HCT116 (cell line): ENCODE data around the gene TRIM29. TPM values are rescaled to one million over a fixed set of nuclear protein-coding genes. Genes with fewer than 3 reads are reported as not detected.
A peak's percentile ranks its signal among the peaks of the same experiment; 100 is the strongest.

Experiments
- ATAC-seq: fragments of 200-7000 bp; cut with Tn5 transposase; 2 replicates; pipeline ENCODE4 v1.9.1; 2020; ENCODE audit warnings: mild to moderate bottlenecking, moderate library complexity
- BruUV-seq: library from RNA; stranded (reverse); fragments of 400-500 nt; replicated peaks from 2 replicates; lab custom pipeline; 2021; lab: Mats Ljungman, UMichigan
- CTCF ChIA-PET: fragments of 300-600 bp; sonication (Branson Sonifier 250); formaldehyde crosslinking; loops from one replicate; lab custom pipeline; 2021; ENCODE audit warnings: antibody characterized with exemption; lab: Charles Lee
- POLR2A ChIA-PET: fragments of 300-600, 350-600 bp; sonication (Branson Sonifier 250); formaldehyde crosslinking; loops from one replicate; lab custom pipeline; 2021; ENCODE audit warnings: antibody characterized with exemption; lab: Charles Lee
- RAD21 ChIA-PET, 2 experiments: fragments of 300-600 bp; sonication (Branson Sonifier 250); formaldehyde crosslinking; loops; one replicate each; lab custom pipeline; 2023; ENCODE audit warnings: low total read pairs in 2 of 2; ENCODE audit not compliant: uncharacterized antibody in 2 of 2, unreplicated experiment in 2 of 2, low non-redundant PET in 1 of 2; lab: Charles Lee
- DNase-seq: peaks from one replicate; pipeline ENCODE4 v3.0.0-alpha.2; 2010; ENCODE audit warnings: low read depth, low spot score
- H2AFZ ChIP-seq: fragments of 200-600 bp; shearing (Covaris generic), sonication (generic); 2 replicates; pipeline ENCODE4 v1.6.1; 2017; ENCODE audit warnings: low read depth, mixed run types, mixed read lengths, antibody characterized with exemption, low read length; ENCODE audit not compliant: poor library complexity, severe bottlenecking
- H3K27ac ChIP-seq: 2 replicates; pipeline ENCODE4 v1.5.1; 2012; ENCODE audit warnings: low read depth, low read length
- H3K27me3 ChIP-seq: fragments of 200-600 bp; sonication (generic); 2 replicates; pipeline ENCODE4 v1.6.1; 2016; ENCODE audit warnings: mixed run types, low read length, mixed read lengths; ENCODE audit not compliant: insufficient read depth
- H3K36me3 ChIP-seq, 2 experiments: fragments of 200-500 bp in 1 of 2; fragments of 200-600 bp in 1 of 2; sonication (Bioruptor generic) in 1 of 2; sonication (generic) in 1 of 2; 2 replicates each; pipeline versions ENCODE4 v1.5.1 to v1.6.1; 2014 to 2016; ENCODE audit warnings: low read length in 2 of 2, inconsistent platforms in 1 of 2, mixed read lengths in 1 of 2, mixed run types in 1 of 2; ENCODE audit not compliant: insufficient read depth in 2 of 2, control insufficient read depth in 1 of 2
- H3K4me1 ChIP-seq, 2 experiments: fragments of 200-600 bp in 1 of 2; sonication (generic) in 1 of 2; 2 replicates each; pipeline versions ENCODE4 v1.5.1 to v1.6.1; 2012 to 2017; ENCODE audit warnings: low read length in 2 of 2, inconsistent platforms in 1 of 2, mild to moderate bottlenecking in 1 of 2, mixed read lengths in 1 of 2, mixed run types in 1 of 2, moderate library complexity in 1 of 2; ENCODE audit not compliant: insufficient read depth in 2 of 2, control insufficient read depth in 1 of 2
- H3K4me2 ChIP-seq: fragments of 200-600 bp; sonication (generic); 2 replicates; pipeline ENCODE4 v1.6.1; 2017; ENCODE audit warnings: mixed run types, low read length, mixed read lengths
- H3K4me3 ChIP-seq, 2 experiments: fragments of 200-600 bp in 1 of 2; sonication (generic) in 1 of 2; replicated peaks in 1 of 2; 2 replicates each; pipeline ENCODE4 v1.5.1; 2011 to 2016; ENCODE audit warnings: low read length in 2 of 2, control low read depth in 1 of 2, low read depth in 1 of 2, mild to moderate bottlenecking in 1 of 2, mixed read lengths in 1 of 2, mixed run types in 1 of 2
- H3K79me2 ChIP-seq: fragments of 200-600 bp; sonication (generic); 2 replicates; pipeline ENCODE4 v1.6.1; 2017; ENCODE audit warnings: mild to moderate bottlenecking, mixed run types, low read length, moderate library complexity, mixed read lengths; ENCODE audit not compliant: insufficient read depth
- H3K9ac ChIP-seq: fragments of 200-600 bp; sonication (generic); 2 replicates; pipeline ENCODE4 v1.6.1; 2016; ENCODE audit warnings: low read length, mixed read lengths
- H3K9me2 ChIP-seq: fragments of 200-600 bp; sonication (generic), shearing (Covaris generic); 2 replicates; pipeline ENCODE4 v1.6.1; 2017; ENCODE audit warnings: mixed run types, mild to moderate bottlenecking, moderate library complexity; ENCODE audit not compliant: insufficient read depth
- H3K9me3 ChIP-seq, 2 experiments: fragments of 200-500 bp in 1 of 2; fragments of 200-600 bp in 1 of 2; sonication (Bioruptor generic) in 1 of 2; sonication (generic) in 1 of 2; 2 replicates each; pipeline ENCODE4 v1.6.1; 2014 to 2017; ENCODE audit warnings: low read length in 2 of 2, mixed read lengths in 2 of 2, inconsistent platforms in 1 of 2, low read depth in 1 of 2, mild to moderate bottlenecking in 1 of 2, mixed run types in 1 of 2, moderate library complexity in 1 of 2; ENCODE audit not compliant: control insufficient read depth in 1 of 2, insufficient read depth in 1 of 2
- H4K20me1 ChIP-seq: fragments of 200-600 bp; sonication (generic), shearing (Covaris generic); 2 replicates; pipeline ENCODE4 v1.6.1; 2017; ENCODE audit warnings: mixed run types, mild to moderate bottlenecking, moderate library complexity; ENCODE audit not compliant: insufficient read depth
- CTCF ChIP-seq, 3 experiments: fragments of 200-600 bp in 1 of 3; sonication (generic) in 1 of 3; IDR thresholded peaks in 2 of 3; conservative IDR thresholded peaks in 1 of 3; 2 replicates each; pipeline ENCODE4 v1.5.1; 2012 to 2017; ENCODE audit warnings: low read depth in 2 of 3, low read length in 2 of 3, antibody characterized with exemption in 1 of 3, borderline replicate concordance in 1 of 3, control low read depth in 1 of 3, mild to moderate bottlenecking in 1 of 3, mixed read lengths in 1 of 3, mixed run types in 1 of 3, moderate library complexity in 1 of 3; ENCODE audit not compliant: insufficient read depth in 1 of 3
- EGR1 ChIP-seq: IDR thresholded peaks from 2 replicates; pipeline ENCODE4 v1.6.1; 2012; ENCODE audit warnings: low read depth
- ELF1 ChIP-seq: IDR thresholded peaks from 2 replicates; pipeline ENCODE4 v1.6.1; 2012; ENCODE audit warnings: low read depth, borderline replicate concordance
- JUND ChIP-seq: IDR thresholded peaks from 2 replicates; pipeline ENCODE4 v1.6.1; 2012
- POLR2AphosphoS5 ChIP-seq: IDR thresholded peaks from 2 replicates; pipeline ENCODE4 v1.6.1; 2011; ENCODE audit warnings: mild to moderate bottlenecking, low read depth, low read length, moderate library complexity
- RAD21 ChIP-seq: IDR thresholded peaks from 2 replicates; pipeline ENCODE4 v1.6.1; 2012; ENCODE audit warnings: low read depth, mild to moderate bottlenecking
- SIN3A ChIP-seq: IDR thresholded peaks from 2 replicates; pipeline ENCODE4 v1.6.1; 2012; ENCODE audit warnings: low read depth
- SRF ChIP-seq: IDR thresholded peaks from 2 replicates; pipeline ENCODE4 v1.6.1; 2012; ENCODE audit warnings: low read depth
- ZBTB33 ChIP-seq: IDR thresholded peaks from 2 replicates; pipeline ENCODE4 v1.6.1; 2011; ENCODE audit warnings: mild to moderate bottlenecking, low read length, moderate library complexity; ENCODE audit not compliant: insufficient replicate concordance; ENCODE audit errors: extremely low read depth
- intact Hi-C: fragments of 100-400 bp; cut with micrococcal nuclease; formaldehyde crosslinking; loops from 2 replicates; pipeline ENCODE4 v1.10.0; 2022
- total RNA-seq: library from RNA; stranded (reverse); gene quantifications from one replicate; pipeline ENCODE4 v1.2.1, GENCODE V29; 2021; ENCODE audit not compliant: unreplicated experiment

Gene TRIM29
- total RNA-seq, 1 experiment from 2014 or later, result 0.54 TPM

DNA sequence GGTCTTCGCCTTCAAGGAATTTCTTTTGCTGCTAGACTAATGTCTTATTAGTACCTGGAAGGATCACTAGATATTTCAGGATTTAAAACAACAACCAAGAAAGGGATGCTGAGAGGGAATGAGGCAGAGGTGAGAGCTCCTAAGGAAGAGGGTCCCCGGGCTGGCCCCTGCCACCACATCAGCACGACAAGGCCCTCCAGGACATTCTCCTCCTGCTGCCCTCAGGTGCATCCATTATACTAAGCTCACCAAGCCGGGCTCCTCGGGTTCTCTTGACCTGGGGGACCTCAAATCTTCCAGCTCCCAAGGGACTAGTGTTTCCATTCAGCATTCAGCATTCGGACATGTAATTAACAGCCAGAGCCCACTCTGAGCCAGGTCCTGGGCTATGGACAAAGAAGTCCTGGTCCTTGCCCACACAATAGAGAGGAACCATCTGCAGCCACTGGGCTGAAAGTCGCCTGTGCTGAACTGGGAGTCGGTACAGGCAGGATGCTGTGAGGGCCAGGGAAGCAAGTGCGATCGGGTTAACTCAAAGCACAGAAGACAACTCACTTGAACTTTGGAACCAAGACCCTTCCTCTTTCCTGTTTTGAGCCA, 43.6 kb upstream of the TRIM29 start:
- Histone ChIP-seq H3K4me2 (no peak overlapping the region), H4K20me1 (no peaks in the 10 kb centered on the region), H3K4me3 (no peak overlapping the region), H3K9me3 (no peaks in the 10 kb centered on the region), H3K9me2 (no peaks in the 10 kb centered on the region), H3K4me1 (peaks cover 0 to 17% of the 10 kb centered on the region in 2 experiments; a peak in 1 of 4 replicates), H3K79me2 (no peaks in the 10 kb centered on the region), H2AFZ (no peak overlapping the region), H3K36me3 (no peaks in the 10 kb centered on the region), H3K27ac (no peak overlapping the region), H3K9ac (no peak overlapping the region), H3K27me3 (peaks cover 14% of the 10 kb centered on the region; the same call in 1 of the 2 replicates)
- no peak for DNase-seq
- no peak for TF ChIP-seq ELF1
- no peak for TF ChIP-seq EGR1
- no peak for TF ChIP-seq ZBTB33
- TF ChIP-seq SRF, result no peak
- RAD21 ChIA-PET, result interaction anchor here in 1 of 2 experiments (0.5 kb wide), 1 partner anchor 540 kb away, joined by 3 read pairs; no protein-coding TSS in a partner anchor
- no TSS peak for BruUV-seq
- CTCF ChIA-PET, result interaction anchor here (0.9 to 1.6 kb wide), 4 partner anchors 8 to 122 kb away, joined by 3 to 6 read pairs (median 4); no protein-coding TSS in a partner anchor
- POLR2A ChIA-PET, result no interaction called here
- ATAC-seq, result no peak
- intact Hi-C loops, result no loop called here

DNA sequence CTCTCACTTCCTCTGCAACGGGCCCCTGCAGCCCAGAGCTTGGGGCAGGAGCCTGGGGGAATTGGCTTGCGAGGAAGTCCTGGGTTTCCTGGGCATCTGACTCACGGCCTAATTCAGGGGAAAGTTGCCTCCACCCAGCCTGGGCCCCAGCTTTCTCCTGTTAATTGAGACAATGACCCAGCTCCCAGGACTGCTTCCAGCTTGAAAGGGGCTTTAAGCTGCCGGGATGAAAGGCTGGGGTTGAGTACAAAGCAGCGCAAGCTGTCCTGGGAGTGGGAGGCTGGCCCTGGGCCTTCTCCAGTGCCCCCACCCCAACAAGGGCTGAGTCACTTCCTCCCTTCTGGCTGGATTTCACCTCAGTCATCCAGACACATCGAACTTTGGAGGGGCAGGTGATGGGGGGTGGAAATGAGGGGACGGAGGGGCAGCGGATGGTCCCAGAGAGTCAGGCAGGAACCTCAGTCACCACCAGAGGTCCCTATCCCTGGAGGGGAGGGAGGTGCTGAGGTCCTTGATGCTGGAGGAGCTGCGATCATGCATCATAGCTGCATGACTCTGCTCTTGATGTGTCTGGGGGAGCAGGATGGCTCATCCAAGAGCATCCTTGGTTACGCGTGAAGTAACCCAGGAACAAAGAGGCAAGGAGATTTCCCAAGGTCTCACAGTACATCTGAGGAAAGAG, 42.8 kb upstream of the TRIM29 start:
- POLR2A ChIA-PET, result no interaction called here
- no TSS peak for BruUV-seq
- no peak for ATAC-seq
- Histone ChIP-seq H2AFZ (no peak overlapping the region), H3K27ac (no peak overlapping the region), H3K79me2 (no peaks in the 10 kb centered on the region), H3K27me3 (peaks cover 21% of the 10 kb centered on the region; the same call in 1 of the 2 replicates), H3K4me3 (no peak overlapping the region), H4K20me1 (no peaks in the 10 kb centered on the region), H3K9ac (no peak overlapping the region), H3K4me1 (peaks cover 0 to 17% of the 10 kb centered on the region in 2 experiments; a peak in 1 of 4 replicates), H3K9me2 (no peaks in the 10 kb centered on the region), H3K9me3 (no peaks in the 10 kb centered on the region), H3K36me3 (no peaks in the 10 kb centered on the region), H3K4me2 (no peak overlapping the region)
- RAD21 ChIA-PET, result interaction anchor here in 1 of 2 experiments (0.5 kb wide), 1 partner anchor 539 kb away, joined by 3 read pairs; no protein-coding TSS in a partner anchor
- TF ChIP-seq CTCF (IDR thresholded peaks at IDR 0.05 in 2 of 3, conservative IDR thresholded peaks at IDR 0.05 in 1 of 3; ENCODE audit: borderline replicate concordance in 1 of 3, insufficient read depth in 1 of 3, low read depth in 2 of 3, low read length in 2 of 3) (0 out of 6 replicates have a peak, but pooled peaks of 1 of the 3 experiments have one; percentile 14), RAD21 (no peak), POLR2AphosphoS5 (no peak), JUND (no peak), SIN3A (no peak)
- intact Hi-C loops, result no loop called here
- CTCF ChIA-PET, result interaction anchor here (0.9 to 1.6 kb wide), 4 partner anchors 9 to 122 kb away, joined by 3 to 6 read pairs (median 4); no protein-coding TSS in a partner anchor
- DNase-seq, result no peak
